Stomach (tissue), 9 donors: ENCODE measurements around the gene ITGA5. TPM values are rescaled to one million over a fixed set of nuclear protein-coding genes. Genes with fewer than 3 reads are reported as not detected.

Experiments
- DNase-seq, 2 donors: peaks; one replicate each; pipeline versions ENCODE4 v3.0.0 to v3.0.0-alpha.2; 2013 to 2019
- H3K27ac ChIP-seq, 5 donors: fragments of 200-600 bp in 4 of 5; sonication (generic) in 4 of 5; one replicate each; pipeline ENCODE4 v1.5.1; 2013 to 2019; ENCODE audit warnings: mild to moderate bottlenecking in 1 of 5, moderate library complexity in 1 of 5
- H3K27me3 ChIP-seq, 3 donors: fragments of 200-600 bp; sonication (generic); one replicate each; pipeline ENCODE4 v1.5.1; 2017 to 2019; ENCODE audit warnings: mixed run types in 1 of 3
- H3K36me3 ChIP-seq, 4 donors: fragments of 200-600 bp; sonication (generic); 1 replicate in 3 of 4; 2 replicates in 1 of 4; pipeline ENCODE4 v1.5.1; 2016 to 2019
- H3K4me1 ChIP-seq, 4 donors: fragments of 200-600 bp; sonication (generic); one replicate each; pipeline ENCODE4 v1.5.1; 2016 to 2019
- H3K4me3 ChIP-seq, 4 donors: fragments of 200-600 bp; sonication (generic) in 3 of 4; one replicate each; pipeline ENCODE4 v1.5.1; 2016 to 2019; ENCODE audit warnings: mild to moderate bottlenecking in 1 of 4
- H3K9me3 ChIP-seq, 4 donors: fragments of 200-600 bp; sonication (generic); one replicate each; pipeline ENCODE4 v1.5.1; 2016 to 2019
- CTCF ChIP-seq, 7 experiments: fragments of 450-650 bp in 4 of 7; fragments of 200-600 bp in 3 of 7; sonication (generic) in 3 of 7; IDR thresholded peaks; one replicate each; pipeline ENCODE4 v1.5.1; 2016 to 2019; ENCODE audit warnings: antibody characterized with exemption in 7 of 7, control low read depth in 2 of 7, mild to moderate bottlenecking in 1 of 7
- EP300 ChIP-seq: sonication (generic); formaldehyde crosslinking; IDR thresholded peaks from one replicate; pipeline ENCODE4 v1.6.1; 2017; ENCODE audit warnings: antibody characterized with exemption
- POLR2A ChIP-seq, 4 donors: fragments of 450-650 bp; IDR thresholded peaks; one replicate each; pipeline ENCODE4 v1.6.1; 2016; ENCODE audit warnings: antibody characterized with exemption in 4 of 4, control low read depth in 2 of 4, mild to moderate bottlenecking in 1 of 4, moderate library complexity in 1 of 4
- POLR2AphosphoS5 ChIP-seq, 3 donors: sonication (generic); formaldehyde crosslinking; IDR thresholded peaks; one replicate each; pipeline ENCODE4 v1.6.1; 2016; ENCODE audit warnings: antibody characterized with exemption in 3 of 3
- WGBS, 5 donors: extraction: QIAGEN DNeasy Blood & Tissue Kit in 3 of 5; methylation state at CpG; one replicate each; pipeline versions ENCODE4 v1.1.5 to v1.1.7; 2013 to 2018; 5-methylcytosine and 5-hydroxymethylcytosine counted together
- intact Hi-C: fragments of 100-400 bp; cut with DNase I; formaldehyde crosslinking; loops from one replicate; pipeline ENCODE4 v1.15.1; 2023; ENCODE audit warnings: low total_unique reads
- polyA plus RNA-seq, 3 donors: library from polyadenylated mRNA; stranded (reverse); fragments of 200-250 nt; gene quantifications; one replicate each; pipeline ENCODE4 v1.2.3, GENCODE V29; 2013
- total RNA-seq, 5 donors: library from RNA; depleted of rRNA; stranded (reverse); fragments of >200 nt; gene quantifications; one replicate each; pipeline versions ENCODE4 v1.1.0 to v1.2.3, GENCODE V29; 2014 to 2016
- donor health status: healthy with polysubstance abuse.
- donor health status: Bipolar disorder and iron deficiency.
- donor health status: healthy.

Gene ITGA5
- total and polyA plus RNA-seq, 8 donors: 29.3 to 182 (median 85.0) TPM

- no peaks in the 10 kb centered on the region for H3K9me3 ChIP-seq
- peaks cover 8 to 60% (median 23%) of the 10 kb centered on the region in 4 donors for H3K4me1 ChIP-seq
- peaks cover 0 to 20% (median 0%) of the 10 kb centered on the region in 3 donors for H3K27me3 ChIP-seq
- H3K27ac ChIP-seq: peak overlapping the region; percentile 4 to 74 (median 60)
- intact Hi-C loops: no loop called here
- no peaks in the 10 kb centered on the region for H3K36me3 ChIP-seq
- DNase-seq: peak in 1 of 2 donors; percentile 57
- no peak for TF ChIP-seq CTCF (IDR thresholded peaks at IDR 0.05)
- TF ChIP-seq EP300: no peak
- no peak for TF ChIP-seq POLR2A (IDR thresholded peaks at IDR 0.05)
- peak in 1 of 3 donors; percentile 31 for TF ChIP-seq POLR2AphosphoS5 (IDR thresholded peaks at IDR 0.05)
- 31 to 48% (median 42%) methylated on average over 13 of the region's 13 CpGs for WGBS, 5 donors
- no peak overlapping the region for H3K4me3 ChIP-seq
Observed at GRCh38 chr12:54428050-54429013, 9.3 kb upstream of the ITGA5 start.

GRCh38 chr12:54427106-54427505 is 8.0 kb upstream of the ITGA5 start:
- WGBS, 5 donors: 71 to 79% (median 78%) methylated on average over 4 of the region's 4 CpGs
- H3K27me3 ChIP-seq: peaks cover 0 to 25% (median 0%) of the 10 kb centered on the region in 3 donors
- H3K9me3 ChIP-seq: no peaks in the 10 kb centered on the region
- peak overlapping the region in 4 of 5 donors; percentile 27 to 74 (median 60) for H3K27ac ChIP-seq
- DNase-seq: peak in 1 of 2 donors; percentile 45
- no peaks in the 10 kb centered on the region for H3K36me3 ChIP-seq
- no peak overlapping the region for H3K4me3 ChIP-seq
- peaks cover 8 to 67% (median 21%) of the 10 kb centered on the region in 4 donors for H3K4me1 ChIP-seq
- TF ChIP-seq EP300: no peak
- no peak for TF ChIP-seq POLR2A (IDR thresholded peaks at IDR 0.05)
- TF ChIP-seq CTCF (IDR thresholded peaks at IDR 0.05): no peak
- no peak for TF ChIP-seq POLR2AphosphoS5 (IDR thresholded peaks at IDR 0.05)
- intact Hi-C loops: no loop called here

- Histone ChIP-seq H3K4me3 (no peak overlapping the region), H3K4me1 (peaks cover 8 to 67% (median 21%) of the 10 kb centered on the region in 4 donors), H3K36me3 (no peaks in the 10 kb centered on the region), H3K27ac (peak overlapping the region in 3 of 5 donors; percentile 56 to 74 (median 64)), H3K27me3 (peaks cover 0 to 21% (median 0%) of the 10 kb centered on the region in 3 donors), H3K9me3 (no peaks in the 10 kb centered on the region)
- no peak for DNase-seq
- intact Hi-C loops: no loop called here
- 84 to 90% (median 87%) methylated on average over 3 of the region's 3 CpGs for WGBS, 5 donors
- TF ChIP-seq CTCF (IDR thresholded peaks at IDR 0.05) (no peak), POLR2AphosphoS5 (IDR thresholded peaks at IDR 0.05) (no peak), EP300 (no peak), POLR2A (IDR thresholded peaks at IDR 0.05) (no peak)
Observed at GRCh38 chr12:54426690-54427089, 7.6 kb upstream of the ITGA5 start.

- Histone ChIP-seq H3K36me3 (no peaks in the 10 kb centered on the region), H3K27ac (peak overlapping the region in 1 of 5 donors; percentile 2), H3K9me3 (no peaks in the 10 kb centered on the region), H3K27me3 (peaks cover 0 to 20% (median 0%) of the 10 kb centered on the region in 3 donors), H3K4me3 (no peak overlapping the region), H3K4me1 (peaks cover 8 to 69% (median 26%) of the 10 kb centered on the region in 4 donors)
- DNase-seq: peak in 1 of 2 donors; percentile 45
- TF ChIP-seq POLR2AphosphoS5 (IDR thresholded peaks at IDR 0.05): no peak
- no peak for TF ChIP-seq CTCF (IDR thresholded peaks at IDR 0.05)
- TF ChIP-seq EP300: no peak
- TF ChIP-seq POLR2A (IDR thresholded peaks at IDR 0.05): no peak
- WGBS, 5 donors: 16 to 38% (median 27%) methylated on average over 2 of the region's 2 CpGs
- intact Hi-C loops: no loop called here
Observed at GRCh38 chr12:54425702-54426101, 6.6 kb upstream of the ITGA5 start.
